Gastrocnemius medialis (tissue), 4 donors: ENCODE results near the gene GTPBP6. TPM values are rescaled to one million over a fixed set of nuclear protein-coding genes. Genes with fewer than 3 reads are reported as not detected.

Source experiments
- ATAC-seq, 2 donors: fragments of 150-250 bp; one replicate each; pipeline ENCODE4 v1.9.1; 2016
- DNase-seq, 2 donors: peaks; one replicate each; pipeline ENCODE4 v3.0.0-alpha.2; 2019
- H3K27ac ChIP-seq, 4 donors: fragments of 200-600 bp; sonication (generic); 1 replicate in 1 of 4; 2 replicates in 3 of 4; pipeline ENCODE4 v1.5.1; 2016 to 2018; ENCODE audit warnings: mild to moderate bottlenecking in 2 of 4, moderate library complexity in 1 of 4
- H3K27me3 ChIP-seq, 3 donors: fragments of 200-600 bp; sonication (generic) in 2 of 3; 1 replicate in 1 of 3; 2 replicates in 2 of 3; pipeline versions ENCODE4 v1.5.1 to v1.6.0; 2016 to 2019; ENCODE audit warnings: mild to moderate bottlenecking in 1 of 3, moderate library complexity in 1 of 3
- H3K36me3 ChIP-seq, 2 donors: fragments of 200-600 bp; sonication (generic) in 1 of 2; one replicate each; pipeline ENCODE4 v1.5.1; 2017 to 2018
- H3K4me1 ChIP-seq, 2 donors: fragments of 200-600 bp; sonication (generic) in 1 of 2; one replicate each; pipeline ENCODE4 v1.5.1; 2016 to 2017; ENCODE audit warnings: mild to moderate bottlenecking in 2 of 2
- H3K4me3 ChIP-seq, 4 donors: fragments of 200-600 bp; sonication (generic) in 3 of 4; 1 replicate in 1 of 4; 2 replicates in 3 of 4; pipeline ENCODE4 v1.5.1; 2016 to 2019; ENCODE audit warnings: mild to moderate bottlenecking in 2 of 4
- H3K9me3 ChIP-seq, 3 donors: fragments of 200-600 bp; sonication (generic) in 2 of 3; 1 replicate in 1 of 3; 2 replicates in 2 of 3; pipeline ENCODE4 v1.5.1; 2016 to 2019
- POLR2A ChIP-seq, 2 donors: fragments of 450-650 bp; IDR thresholded peaks; one replicate each; pipeline ENCODE4 v1.6.1; 2017; ENCODE audit warnings: antibody characterized with exemption in 2 of 2, mild to moderate bottlenecking in 2 of 2, moderate library complexity in 2 of 2
- in situ Hi-C, 4 donors: fragments of 200-750 bp; cut with MboI; loops; one replicate each; pipeline versions ENCODE4 v1.15.0 to v1.8.0; 2017; ENCODE audit warnings: low sequenced_read_pairs in 4 of 4
- intact Hi-C: fragments of 100-400 bp; cut with DNase I; formaldehyde crosslinking; loops from one replicate; pipeline ENCODE4 v1.15.1; 2023; ENCODE audit warnings: low total_unique reads
- total RNA-seq, 4 donors: library from RNA; depleted of rRNA; stranded (reverse); fragments of >200 nt; gene quantifications; one replicate each; pipeline versions ENCODE4 v1.1.0 to v1.2.3, GENCODE V29; 2016
- TF ChIP-seq, protein P1 (sequence below), 5 experiments: fragments of 450-650 bp in 3 of 5; fragments of 200-600 bp in 2 of 5; sonication (generic) in 2 of 5; IDR thresholded peaks in 4 of 5; conservative IDR thresholded peaks in 1 of 5; 1 replicate in 4 of 5; 2 replicates in 1 of 5; pipeline ENCODE4 v1.5.1; 2016 to 2019; ENCODE audit warnings: antibody characterized with exemption in 5 of 5, mild to moderate bottlenecking in 3 of 5, moderate library complexity in 3 of 5

GTPBP6 gene
- total RNA-seq, 4 donors from 2014 or later, result 40.1 to 79.4 (median 46.9) TPM

- Histone ChIP-seq H3K36me3 (peaks cover 5 to 35% of the 10 kb centered on the region in 2 donors), H3K4me3 (no peak overlapping the region), H3K27ac (no peak overlapping the region), H3K27me3 (no peaks in the 10 kb centered on the region), H3K4me1 (no peaks in the 10 kb centered on the region), H3K9me3 (no peaks in the 10 kb centered on the region)
- intact Hi-C loops (no loop called here), in situ Hi-C loops (no loop called here)
- TF ChIP-seq POLR2A (IDR thresholded peaks at IDR 0.05), result no peak
- TF ChIP-seq, protein P1, sequence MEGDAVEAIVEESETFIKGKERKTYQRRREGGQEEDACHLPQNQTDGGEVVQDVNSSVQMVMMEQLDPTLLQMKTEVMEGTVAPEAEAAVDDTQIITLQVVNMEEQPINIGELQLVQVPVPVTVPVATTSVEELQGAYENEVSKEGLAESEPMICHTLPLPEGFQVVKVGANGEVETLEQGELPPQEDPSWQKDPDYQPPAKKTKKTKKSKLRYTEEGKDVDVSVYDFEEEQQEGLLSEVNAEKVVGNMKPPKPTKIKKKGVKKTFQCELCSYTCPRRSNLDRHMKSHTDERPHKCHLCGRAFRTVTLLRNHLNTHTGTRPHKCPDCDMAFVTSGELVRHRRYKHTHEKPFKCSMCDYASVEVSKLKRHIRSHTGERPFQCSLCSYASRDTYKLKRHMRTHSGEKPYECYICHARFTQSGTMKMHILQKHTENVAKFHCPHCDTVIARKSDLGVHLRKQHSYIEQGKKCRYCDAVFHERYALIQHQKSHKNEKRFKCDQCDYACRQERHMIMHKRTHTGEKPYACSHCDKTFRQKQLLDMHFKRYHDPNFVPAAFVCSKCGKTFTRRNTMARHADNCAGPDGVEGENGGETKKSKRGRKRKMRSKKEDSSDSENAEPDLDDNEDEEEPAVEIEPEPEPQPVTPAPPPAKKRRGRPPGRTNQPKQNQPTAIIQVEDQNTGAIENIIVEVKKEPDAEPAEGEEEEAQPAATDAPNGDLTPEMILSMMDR (IDR thresholded peaks at IDR 0.05 in 4 of 5, conservative IDR thresholded peaks at IDR 0.05 in 1 of 5), result no peak
- DNase-seq (no peak), ATAC-seq (no peak)
These were observed 17.6 kb upstream of the GTPBP6 start for GRCh38 chrX:336227-336626.

GRCh38 chrX:335758-336155, 17.2 kb upstream of the GTPBP6 start:
- TF ChIP-seq, protein P1 (IDR thresholded peaks at IDR 0.05 in 4 of 5, conservative IDR thresholded peaks at IDR 0.05 in 1 of 5), result no peak
- TF ChIP-seq POLR2A (IDR thresholded peaks at IDR 0.05), result no peak
- DNase-seq (no peak), ATAC-seq (no peak)
- in situ Hi-C loops (no loop called here), intact Hi-C loops (no loop called here)
- no peak overlapping the region for H3K27ac ChIP-seq
- H3K27me3 ChIP-seq, result no peaks in the 10 kb centered on the region
- H3K36me3 ChIP-seq, result peaks cover 5 to 33% of the 10 kb centered on the region in 2 donors
- H3K4me1 ChIP-seq, result peaks cover 0 to 4% of the 10 kb centered on the region in 2 donors
- H3K4me3 ChIP-seq, result no peak overlapping the region
- no peaks in the 10 kb centered on the region for H3K9me3 ChIP-seq

GRCh38 chrX:334971-335757, 16.6 kb upstream of the GTPBP6 start:
- in situ Hi-C loops, result no loop called here
- Histone ChIP-seq H3K4me3 (no peak overlapping the region), H3K9me3 (no peaks in the 10 kb centered on the region), H3K36me3 (peaks cover 5 to 33% of the 10 kb centered on the region in 2 donors), H3K27ac (no peak overlapping the region), H3K27me3 (no peaks in the 10 kb centered on the region), H3K4me1 (peaks cover 0 to 4% of the 10 kb centered on the region in 2 donors)
- DNase-seq (no peak), ATAC-seq (no peak)
- TF ChIP-seq, protein P1 (IDR thresholded peaks at IDR 0.05 in 4 of 5, conservative IDR thresholded peaks at IDR 0.05 in 1 of 5), result no peak
- no peak for TF ChIP-seq POLR2A (IDR thresholded peaks at IDR 0.05)
- intact Hi-C loops, result no loop called here

- no peak for TF ChIP-seq POLR2A (IDR thresholded peaks at IDR 0.05)
- TF ChIP-seq, protein P1 (IDR thresholded peaks at IDR 0.05 in 4 of 5, conservative IDR thresholded peaks at IDR 0.05 in 1 of 5), result no peak
- ATAC-seq (no peak), DNase-seq (no peak)
- Histone ChIP-seq H3K27me3 (no peaks in the 10 kb centered on the region), H3K27ac (no peak overlapping the region), H3K9me3 (no peaks in the 10 kb centered on the region), H3K4me1 (peaks cover 0 to 4% of the 10 kb centered on the region in 2 donors), H3K36me3 (peaks cover 5 to 33% of the 10 kb centered on the region in 2 donors), H3K4me3 (no peak overlapping the region)
- in situ Hi-C loops (no loop called here), intact Hi-C loops (no loop called here)
These were observed 15.8 kb upstream of the GTPBP6 start for GRCh38 chrX:334331-334891.
